Measurements from ENCODE around the gene CHD2.

- TF ChIP-seq EZH2 (IDR thresholded peaks at IDR 0.05; ENCODE audit: insufficient read depth, poor library complexity, severe bottlenecking) (no peak), EZH2phosphoT487 (IDR thresholded peaks at IDR 0.05; ENCODE audit: insufficient read depth, low read depth) (no peak)
Observed at GRCh38 chr15:93059442-93059841, 159.3 kb downstream of the CHD2 start.

Data from GM23248 (cell line).